HepG2 (cell line): ENCODE data around the gene ARID3C. TPM values are rescaled to one million over a fixed set of nuclear protein-coding genes. Genes with fewer than 3 reads are reported as not detected.

Experiments used
- ASH2L ChIP-seq: fragments of 300-600, 200-600 bp; sonication (generic); IDR thresholded peaks from 2 replicates; pipeline ENCODE4 v1.7.0; 2017; ENCODE audit warnings: low read depth, mild to moderate bottlenecking, moderate library complexity, mixed read lengths, low read length; ENCODE audit not compliant: insufficient read length
- GABPB1 ChIP-seq: IDR thresholded peaks from 2 replicates; pipeline ENCODE4 v1.6.1; 2016; ENCODE audit warnings: mild to moderate bottlenecking, missing genetic modification reagents, moderate library complexity, missing compliant biosample characterization
- NCOA1 ChIP-seq: sonication (generic); formaldehyde crosslinking; IDR thresholded peaks from 2 replicates; pipeline ENCODE4 v1.9.0; 2021; ENCODE audit warnings: missing genetic modification reagents
- PLRG1 ChIP-seq: fragments of 450-650 bp; conservative IDR thresholded peaks from 2 replicates; pipeline ENCODE4 v1.6.1; 2016
- RXRA ChIP-seq: sonication (generic); formaldehyde crosslinking; IDR thresholded peaks from 2 replicates; pipeline ENCODE4 v1.5.1; 2020; ENCODE audit warnings: missing genetic modification reagents
- SMAD9 ChIP-seq: sonication (generic); formaldehyde crosslinking; IDR thresholded peaks from 2 replicates; pipeline ENCODE4 v1.5.1; 2020; ENCODE audit warnings: mild to moderate bottlenecking, missing genetic modification reagents
- ZNF274 ChIP-seq: sonication (generic); formaldehyde crosslinking; IDR thresholded peaks from 2 replicates; pipeline ENCODE4 v1.5.1; 2020; ENCODE audit warnings: mild to moderate bottlenecking, missing genetic modification reagents
- ZNF552 ChIP-seq: sonication (generic); formaldehyde crosslinking; IDR thresholded peaks from 2 replicates; pipeline ENCODE4 v1.9.0; 2022; ENCODE audit warnings: missing genetic modification reagents, mild to moderate bottlenecking, borderline replicate concordance
- polyA plus RNA-seq, 8 experiments: library from polyadenylated mRNA; depleted of rRNA in 3 of 8; stranded (reverse) in 7 of 8; unstranded in 1 of 8; fragments of >200 nt; fragmentation: Illumina TruSeq in 4 of 8; extraction: Trizol in 4 of 8; gene quantifications; 2 replicates each; pipeline versions ENCODE4 v1.2.1 to v1.2.3, GENCODE V29; 2011 to 2016; ENCODE audit warnings: low read depth in 4 of 8, missing spikeins in 1 of 8, mixed read lengths in 1 of 8; ENCODE audit not compliant: insufficient read depth in 1 of 8
- total RNA-seq, 5 experiments: library from RNA; depleted of rRNA; stranded (reverse); fragments of >200 nt; fragmentation: Illumina TruSeq; extraction: Trizol; gene quantifications; 2 replicates each; pipeline ENCODE4 v1.2.3, GENCODE V29; 2016; ENCODE audit warnings: low read depth in 1 of 5
- TF ChIP-seq, protein P1 (sequence below): sonication (generic); formaldehyde crosslinking; IDR thresholded peaks from 2 replicates; pipeline ENCODE4 v1.5.0; 2020; ENCODE audit warnings: mild to moderate bottlenecking, missing genetic modification reagents, borderline replicate concordance
- TF ChIP-seq, protein P2 (sequence below): sonication (generic); formaldehyde crosslinking; IDR thresholded peaks from 2 replicates; pipeline ENCODE4 v1.4.0; 2020; ENCODE audit warnings: missing genetic modification reagents, borderline replicate concordance
- TF ChIP-seq, protein P3 (sequence below): IDR thresholded peaks from 2 replicates; pipeline ENCODE4 v1.6.1; 2016
- TF ChIP-seq, protein P4 (sequence below): sonication (generic); formaldehyde crosslinking; IDR thresholded peaks from 2 replicates; pipeline ENCODE4 v1.4.0; 2020; ENCODE audit warnings: missing genetic modification reagents, borderline replicate concordance
- TF ChIP-seq, protein P5 (sequence below): sonication (generic); formaldehyde crosslinking; IDR thresholded peaks from 2 replicates; pipeline ENCODE4 v1.8.0; 2022; ENCODE audit warnings: missing genetic modification reagents, mild to moderate bottlenecking, inconsistent platforms, borderline replicate concordance

ARID3C gene
- total and polyA plus RNA-seq, 2 of the 13 experiments (the other 11 are each of a cell fraction or from before 2014, with no cell fraction given): not detected

DNA sequence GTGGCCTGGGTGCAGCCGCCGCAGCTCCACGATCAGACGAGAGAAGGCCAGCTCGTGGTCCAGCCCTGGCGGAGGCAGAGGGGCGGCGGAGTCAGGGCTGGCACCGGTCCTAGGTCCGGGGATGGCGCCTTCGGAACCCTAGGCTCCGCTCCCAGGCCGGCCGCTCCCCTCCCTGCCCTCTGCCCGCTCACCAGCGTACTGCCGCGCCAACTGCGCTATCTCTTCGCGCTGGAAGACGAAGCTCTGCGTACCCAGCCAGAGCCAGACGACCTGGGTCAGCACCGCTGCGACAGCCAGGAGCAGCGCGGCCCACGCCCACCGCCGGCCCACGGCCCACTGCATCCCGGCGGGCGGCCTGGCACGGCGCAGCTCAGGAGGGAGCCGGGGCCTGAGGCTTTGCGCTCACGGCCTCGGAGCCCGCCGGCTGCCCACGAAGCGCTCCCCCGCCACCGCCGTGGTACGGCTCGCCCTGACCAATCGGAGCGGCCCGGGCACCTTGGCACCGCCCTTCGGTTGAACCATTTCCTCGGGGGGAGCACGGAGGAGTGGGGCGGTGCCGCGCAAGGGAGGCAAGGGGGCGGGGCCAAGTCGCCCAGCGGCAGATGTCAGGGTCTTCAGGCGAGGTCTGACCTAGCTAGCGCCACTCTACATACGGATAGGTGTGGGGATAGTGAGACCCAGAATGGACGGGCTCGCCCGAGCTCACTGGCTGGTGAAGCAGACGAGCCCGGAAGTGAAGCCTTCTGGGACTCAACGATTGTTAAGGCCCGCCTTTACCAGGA, 8.7 kb upstream of the ARID3C start, which contains the start of gene SIGMAR1 (continued):
- TF ChIP-seq, protein P1, sequence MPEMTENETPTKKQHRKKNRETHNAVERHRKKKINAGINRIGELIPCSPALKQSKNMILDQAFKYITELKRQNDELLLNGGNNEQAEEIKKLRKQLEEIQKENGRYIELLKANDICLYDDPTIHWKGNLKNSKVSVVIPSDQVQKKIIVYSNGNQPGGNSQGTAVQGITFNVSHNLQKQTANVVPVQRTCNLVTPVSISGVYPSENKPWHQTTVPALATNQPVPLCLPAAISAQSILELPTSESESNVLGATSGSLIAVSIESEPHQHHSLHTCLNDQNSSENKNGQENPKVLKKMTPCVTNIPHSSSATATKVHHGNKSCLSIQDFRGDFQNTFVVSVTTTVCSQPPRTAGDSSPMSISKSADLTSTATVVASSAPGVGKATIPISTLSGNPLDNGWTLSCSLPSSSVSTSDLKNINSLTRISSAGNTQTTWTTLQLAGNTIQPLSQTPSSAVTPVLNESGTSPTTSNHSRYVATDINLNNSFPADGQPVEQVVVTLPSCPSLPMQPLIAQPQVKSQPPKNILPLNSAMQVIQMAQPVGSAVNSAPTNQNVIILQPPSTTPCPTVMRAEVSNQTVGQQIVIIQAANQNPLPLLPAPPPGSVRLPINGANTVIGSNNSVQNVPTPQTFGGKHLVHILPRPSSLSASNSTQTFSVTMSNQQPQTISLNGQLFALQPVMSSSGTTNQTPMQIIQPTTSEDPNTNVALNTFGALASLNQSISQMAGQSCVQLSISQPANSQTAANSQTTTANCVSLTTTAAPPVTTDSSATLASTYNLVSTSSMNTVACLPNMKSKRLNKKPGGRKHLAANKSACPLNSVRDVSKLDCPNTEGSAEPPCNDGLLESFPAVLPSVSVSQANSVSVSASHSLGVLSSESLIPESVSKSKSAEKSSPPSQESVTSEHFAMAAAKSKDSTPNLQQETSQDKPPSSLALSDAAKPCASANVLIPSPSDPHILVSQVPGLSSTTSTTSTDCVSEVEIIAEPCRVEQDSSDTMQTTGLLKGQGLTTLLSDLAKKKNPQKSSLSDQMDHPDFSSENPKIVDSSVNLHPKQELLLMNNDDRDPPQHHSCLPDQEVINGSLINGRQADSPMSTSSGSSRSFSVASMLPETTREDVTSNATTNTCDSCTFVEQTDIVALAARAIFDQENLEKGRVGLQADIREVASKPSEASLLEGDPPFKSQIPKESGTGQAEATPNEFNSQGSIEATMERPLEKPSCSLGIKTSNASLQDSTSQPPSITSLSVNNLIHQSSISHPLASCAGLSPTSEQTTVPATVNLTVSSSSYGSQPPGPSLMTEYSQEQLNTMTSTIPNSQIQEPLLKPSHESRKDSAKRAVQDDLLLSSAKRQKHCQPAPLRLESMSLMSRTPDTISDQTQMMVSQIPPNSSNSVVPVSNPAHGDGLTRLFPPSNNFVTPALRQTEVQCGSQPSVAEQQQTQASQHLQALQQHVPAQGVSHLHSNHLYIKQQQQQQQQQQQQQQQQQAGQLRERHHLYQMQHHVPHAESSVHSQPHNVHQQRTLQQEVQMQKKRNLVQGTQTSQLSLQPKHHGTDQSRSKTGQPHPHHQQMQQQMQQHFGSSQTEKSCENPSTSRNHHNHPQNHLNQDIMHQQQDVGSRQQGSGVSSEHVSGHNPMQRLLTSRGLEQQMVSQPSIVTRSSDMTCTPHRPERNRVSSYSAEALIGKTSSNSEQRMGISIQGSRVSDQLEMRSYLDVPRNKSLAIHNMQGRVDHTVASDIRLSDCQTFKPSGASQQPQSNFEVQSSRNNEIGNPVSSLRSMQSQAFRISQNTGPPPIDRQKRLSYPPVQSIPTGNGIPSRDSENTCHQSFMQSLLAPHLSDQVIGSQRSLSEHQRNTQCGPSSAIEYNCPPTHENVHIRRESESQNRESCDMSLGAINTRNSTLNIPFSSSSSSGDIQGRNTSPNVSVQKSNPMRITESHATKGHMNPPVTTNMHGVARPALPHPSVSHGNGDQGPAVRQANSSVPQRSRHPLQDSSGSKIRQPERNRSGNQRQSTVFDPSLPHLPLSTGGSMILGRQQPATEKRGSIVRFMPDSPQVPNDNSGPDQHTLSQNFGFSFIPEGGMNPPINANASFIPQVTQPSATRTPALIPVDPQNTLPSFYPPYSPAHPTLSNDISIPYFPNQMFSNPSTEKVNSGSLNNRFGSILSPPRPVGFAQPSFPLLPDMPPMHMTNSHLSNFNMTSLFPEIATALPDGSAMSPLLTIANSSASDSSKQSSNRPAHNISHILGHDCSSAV (CRISPR knock-in tag): 0 out of 2 replicates have a peak, but pooled peaks have one; percentile 59
- TF ChIP-seq GABPB1: peak; percentile 84
- TF ChIP-seq NCOA1: no peak
- TF ChIP-seq ZNF274 (CRISPR knock-in tag): peak; percentile 78
- no peak; the same call in 1 of the 2 replicates for TF ChIP-seq ZNF552
- TF ChIP-seq, protein P2, sequence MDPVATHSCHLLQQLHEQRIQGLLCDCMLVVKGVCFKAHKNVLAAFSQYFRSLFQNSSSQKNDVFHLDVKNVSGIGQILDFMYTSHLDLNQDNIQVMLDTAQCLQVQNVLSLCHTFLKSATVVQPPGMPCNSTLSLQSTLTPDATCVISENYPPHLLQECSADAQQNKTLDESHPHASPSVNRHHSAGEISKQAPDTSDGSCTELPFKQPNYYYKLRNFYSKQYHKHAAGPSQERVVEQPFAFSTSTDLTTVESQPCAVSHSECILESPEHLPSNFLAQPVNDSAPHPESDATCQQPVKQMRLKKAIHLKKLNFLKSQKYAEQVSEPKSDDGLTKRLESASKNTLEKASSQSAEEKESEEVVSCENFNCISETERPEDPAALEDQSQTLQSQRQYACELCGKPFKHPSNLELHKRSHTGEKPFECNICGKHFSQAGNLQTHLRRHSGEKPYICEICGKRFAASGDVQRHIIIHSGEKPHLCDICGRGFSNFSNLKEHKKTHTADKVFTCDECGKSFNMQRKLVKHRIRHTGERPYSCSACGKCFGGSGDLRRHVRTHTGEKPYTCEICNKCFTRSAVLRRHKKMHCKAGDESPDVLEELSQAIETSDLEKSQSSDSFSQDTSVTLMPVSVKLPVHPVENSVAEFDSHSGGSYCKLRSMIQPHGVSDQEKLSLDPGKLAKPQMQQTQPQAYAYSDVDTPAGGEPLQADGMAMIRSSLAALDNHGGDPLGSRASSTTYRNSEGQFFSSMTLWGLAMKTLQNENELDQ: no peak
- TF ChIP-seq, protein P3, sequence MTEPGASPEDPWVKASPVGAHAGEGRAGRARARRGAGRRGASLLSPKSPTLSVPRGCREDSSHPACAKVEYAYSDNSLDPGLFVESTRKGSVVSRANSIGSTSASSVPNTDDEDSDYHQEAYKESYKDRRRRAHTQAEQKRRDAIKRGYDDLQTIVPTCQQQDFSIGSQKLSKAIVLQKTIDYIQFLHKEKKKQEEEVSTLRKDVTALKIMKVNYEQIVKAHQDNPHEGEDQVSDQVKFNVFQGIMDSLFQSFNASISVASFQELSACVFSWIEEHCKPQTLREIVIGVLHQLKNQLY (CRISPR knock-in tag): no peak
- TF ChIP-seq, protein P4, sequence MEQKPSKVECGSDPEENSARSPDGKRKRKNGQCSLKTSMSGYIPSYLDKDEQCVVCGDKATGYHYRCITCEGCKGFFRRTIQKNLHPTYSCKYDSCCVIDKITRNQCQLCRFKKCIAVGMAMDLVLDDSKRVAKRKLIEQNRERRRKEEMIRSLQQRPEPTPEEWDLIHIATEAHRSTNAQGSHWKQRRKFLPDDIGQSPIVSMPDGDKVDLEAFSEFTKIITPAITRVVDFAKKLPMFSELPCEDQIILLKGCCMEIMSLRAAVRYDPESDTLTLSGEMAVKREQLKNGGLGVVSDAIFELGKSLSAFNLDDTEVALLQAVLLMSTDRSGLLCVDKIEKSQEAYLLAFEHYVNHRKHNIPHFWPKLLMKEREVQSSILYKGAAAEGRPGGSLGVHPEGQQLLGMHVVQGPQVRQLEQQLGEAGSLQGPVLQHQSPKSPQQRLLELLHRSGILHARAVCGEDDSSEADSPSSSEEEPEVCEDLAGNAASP: peak; percentile 29; the same call in 1 of the 2 replicates
- TF ChIP-seq RXRA (CRISPR knock-in tag): no peak
- no peak for TF ChIP-seq PLRG1
- 0 out of 2 replicates have a peak, but pooled peaks have one; percentile 2 for TF ChIP-seq SMAD9 (CRISPR knock-in tag)
- TF ChIP-seq, protein P5, sequence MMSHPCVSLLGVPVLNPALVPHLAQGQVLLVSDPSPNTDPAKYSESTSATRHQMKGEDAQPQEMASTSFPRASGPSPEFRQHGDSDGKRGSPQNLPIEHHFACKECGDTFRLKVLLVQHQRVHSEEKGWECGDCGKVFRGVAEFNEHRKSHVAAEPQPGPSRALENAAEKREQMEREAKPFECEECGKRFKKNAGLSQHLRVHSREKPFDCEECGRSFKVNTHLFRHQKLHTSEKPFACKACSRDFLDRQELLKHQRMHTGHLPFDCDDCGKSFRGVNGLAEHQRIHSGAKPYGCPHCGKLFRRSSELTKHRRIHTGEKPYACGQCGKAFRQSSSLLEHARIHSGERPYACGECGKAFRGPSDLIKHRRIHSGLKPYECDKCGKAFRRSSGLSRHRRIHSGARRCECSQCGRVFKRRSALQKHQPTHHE: 0 out of 2 replicates have a peak, but pooled peaks have one; percentile 77
- TF ChIP-seq ASH2L: peak; percentile 68
